Gastrocnemius medialis (tissue), 4 donors: ENCODE data around the gene HELZ2.

Source experiments
- POLR2A ChIP-seq, 2 donors: fragments of 450-650 bp; IDR thresholded peaks; one replicate each; pipeline ENCODE4 v1.6.1; 2017; ENCODE audit warnings: antibody characterized with exemption in 2 of 2, mild to moderate bottlenecking in 2 of 2, moderate library complexity in 2 of 2
- TF ChIP-seq, protein P1 (sequence below), 5 experiments: fragments of 450-650 bp in 3 of 5; fragments of 200-600 bp in 2 of 5; sonication (generic) in 2 of 5; IDR thresholded peaks in 4 of 5; conservative IDR thresholded peaks in 1 of 5; 1 replicate in 4 of 5; 2 replicates in 1 of 5; pipeline ENCODE4 v1.5.1; 2016 to 2019; ENCODE audit warnings: antibody characterized with exemption in 5 of 5, mild to moderate bottlenecking in 3 of 5, moderate library complexity in 3 of 5

DNA sequence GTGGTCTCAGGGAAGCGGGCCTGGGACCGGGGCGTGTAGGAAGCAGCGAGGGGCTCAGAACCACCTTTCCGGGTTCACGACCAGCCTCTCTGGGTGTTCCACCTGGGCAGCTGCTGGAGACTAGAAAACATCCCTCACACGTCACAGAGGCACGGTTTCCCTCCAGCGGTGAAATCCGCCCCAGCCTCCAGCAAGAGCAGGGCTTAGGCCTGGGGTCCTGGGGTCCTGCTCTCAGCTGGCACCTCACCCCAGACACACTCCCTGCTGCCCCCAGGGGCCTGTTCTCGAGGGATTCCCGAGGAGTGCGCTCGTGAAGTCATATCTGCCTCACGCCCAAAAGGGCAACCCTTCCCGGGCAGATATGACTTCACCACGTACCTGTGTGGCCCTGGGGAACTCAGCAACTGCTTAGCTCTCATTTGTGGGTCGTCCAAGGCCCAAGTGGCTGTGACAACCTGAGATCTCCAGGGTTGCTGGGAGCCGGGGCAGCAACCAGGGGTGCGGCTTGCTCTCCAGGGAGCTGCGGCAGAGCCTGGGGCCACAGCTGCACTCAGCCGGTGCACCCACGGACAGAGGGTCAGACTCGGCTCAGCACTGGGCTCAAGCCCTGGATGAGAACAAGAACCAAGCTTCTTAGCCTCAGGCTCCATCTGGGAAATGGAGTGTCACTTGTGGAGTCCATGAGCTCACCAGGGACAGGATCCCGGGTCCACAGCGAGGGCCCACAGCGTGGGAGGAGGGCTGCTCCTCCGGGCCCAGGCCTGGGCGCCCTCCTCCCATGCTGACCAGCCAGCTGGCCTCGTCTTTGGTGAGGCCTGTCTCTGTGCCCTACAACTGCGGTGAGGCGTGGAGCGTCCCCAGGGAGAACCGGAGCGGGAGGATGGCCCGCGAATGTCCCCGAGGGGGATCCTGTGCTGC is 19.4 kb downstream of the HELZ2 start:
- TF ChIP-seq, protein P1, sequence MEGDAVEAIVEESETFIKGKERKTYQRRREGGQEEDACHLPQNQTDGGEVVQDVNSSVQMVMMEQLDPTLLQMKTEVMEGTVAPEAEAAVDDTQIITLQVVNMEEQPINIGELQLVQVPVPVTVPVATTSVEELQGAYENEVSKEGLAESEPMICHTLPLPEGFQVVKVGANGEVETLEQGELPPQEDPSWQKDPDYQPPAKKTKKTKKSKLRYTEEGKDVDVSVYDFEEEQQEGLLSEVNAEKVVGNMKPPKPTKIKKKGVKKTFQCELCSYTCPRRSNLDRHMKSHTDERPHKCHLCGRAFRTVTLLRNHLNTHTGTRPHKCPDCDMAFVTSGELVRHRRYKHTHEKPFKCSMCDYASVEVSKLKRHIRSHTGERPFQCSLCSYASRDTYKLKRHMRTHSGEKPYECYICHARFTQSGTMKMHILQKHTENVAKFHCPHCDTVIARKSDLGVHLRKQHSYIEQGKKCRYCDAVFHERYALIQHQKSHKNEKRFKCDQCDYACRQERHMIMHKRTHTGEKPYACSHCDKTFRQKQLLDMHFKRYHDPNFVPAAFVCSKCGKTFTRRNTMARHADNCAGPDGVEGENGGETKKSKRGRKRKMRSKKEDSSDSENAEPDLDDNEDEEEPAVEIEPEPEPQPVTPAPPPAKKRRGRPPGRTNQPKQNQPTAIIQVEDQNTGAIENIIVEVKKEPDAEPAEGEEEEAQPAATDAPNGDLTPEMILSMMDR (IDR thresholded peaks at IDR 0.05 in 4 of 5, conservative IDR thresholded peaks at IDR 0.05 in 1 of 5) = no peak
- TF ChIP-seq POLR2A (IDR thresholded peaks at IDR 0.05) = no peak
